ENCODE data around the gene INPP5A. TPM values are rescaled to one million over a fixed set of nuclear protein-coding genes. Genes with fewer than 3 reads are reported as not detected.
"Not testable (repeated sequence)": the region's sequence is repeated elsewhere in the genome, so short reads cannot be mapped to it uniquely, and the experiment has no call there.

The INPP5A gene
- total RNA-seq, 1 donor from 2014 or later, result 29.3 TPM

DNA sequence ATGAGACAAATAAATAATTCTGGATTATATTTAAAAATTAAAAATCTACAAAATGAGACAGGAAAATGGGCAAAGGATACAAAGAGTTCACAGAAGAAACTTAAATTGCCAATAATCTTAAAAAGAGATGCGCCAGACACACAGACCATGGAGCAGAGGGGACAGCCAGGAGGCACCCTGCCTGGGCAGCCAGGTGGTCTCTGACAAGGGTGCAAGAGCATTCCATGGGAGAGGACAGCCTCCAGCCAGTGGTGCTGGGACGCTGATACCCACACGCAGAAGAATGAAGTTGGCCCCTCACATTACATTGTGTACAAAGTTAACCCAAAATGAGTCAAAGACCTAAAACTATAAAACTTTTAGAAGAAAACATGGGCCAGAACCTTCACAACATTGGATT, 142.1 kb downstream of the INPP5A start:
- no peak for DNase-seq

DNA sequence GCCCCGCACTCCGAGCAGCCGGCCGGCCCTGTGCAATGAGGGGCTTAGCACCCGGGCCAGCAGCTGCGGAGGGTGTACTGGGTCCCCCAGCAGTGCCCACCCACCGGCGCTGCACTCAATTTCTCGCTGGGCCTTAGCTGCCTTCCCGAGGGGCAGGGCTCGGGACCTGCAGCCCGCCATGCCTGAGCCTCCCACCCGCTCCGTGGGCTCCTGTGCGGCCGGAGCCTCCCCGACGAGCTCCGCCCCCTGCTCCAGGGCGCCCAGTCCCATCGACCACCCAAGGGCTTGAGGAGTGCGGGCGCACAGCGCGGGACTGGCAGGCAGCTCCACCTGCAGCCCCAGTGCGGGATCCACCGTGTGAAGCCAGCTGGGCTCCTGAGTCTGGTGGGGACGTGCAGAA, 143.2 kb downstream of the INPP5A start:
- not testable (repeated sequence) for DNase-seq

DNA sequence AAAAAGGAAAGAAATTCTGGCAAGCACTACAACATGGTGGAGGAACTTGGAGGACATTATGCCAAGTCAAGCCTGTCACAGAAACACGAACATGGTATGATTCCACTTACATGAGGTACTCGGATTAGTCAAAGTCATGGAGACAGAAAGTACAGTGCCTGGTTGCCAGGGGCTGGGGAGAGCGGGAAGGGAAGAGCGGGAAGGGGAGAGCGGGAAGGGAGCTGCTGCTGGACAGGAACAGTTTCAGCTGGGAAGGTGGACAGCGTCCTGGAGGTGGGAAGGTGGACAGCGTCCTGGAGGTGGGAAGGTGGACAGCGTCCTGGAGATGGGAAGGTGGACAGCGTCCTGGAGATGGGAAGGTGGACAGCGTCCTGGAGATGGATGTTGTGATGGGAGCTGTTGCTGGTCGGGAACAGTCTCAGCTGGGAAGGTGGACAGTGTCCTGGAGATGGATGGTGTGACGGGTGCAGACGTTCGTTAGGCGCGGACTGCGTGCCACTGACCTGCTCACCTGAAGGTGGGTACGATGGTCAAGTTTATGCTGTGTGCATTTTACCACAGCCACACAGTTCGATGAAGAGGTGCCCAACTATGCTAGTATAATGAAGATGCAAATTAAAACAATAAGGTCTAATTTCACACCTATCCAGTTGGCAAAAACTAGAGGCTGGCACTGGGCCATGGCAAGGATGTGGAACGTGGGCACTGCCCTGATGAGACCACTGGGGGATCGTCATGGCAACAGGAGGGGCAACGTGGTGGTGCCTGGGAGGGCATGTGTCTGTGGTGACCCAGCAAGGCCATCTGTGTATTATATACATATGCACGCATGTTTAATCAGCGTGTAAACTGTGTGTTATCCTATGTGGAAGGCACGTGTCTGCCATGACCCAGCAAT, 144.5 kb downstream of the INPP5A start:
- DNase-seq, result no peak

DNA sequence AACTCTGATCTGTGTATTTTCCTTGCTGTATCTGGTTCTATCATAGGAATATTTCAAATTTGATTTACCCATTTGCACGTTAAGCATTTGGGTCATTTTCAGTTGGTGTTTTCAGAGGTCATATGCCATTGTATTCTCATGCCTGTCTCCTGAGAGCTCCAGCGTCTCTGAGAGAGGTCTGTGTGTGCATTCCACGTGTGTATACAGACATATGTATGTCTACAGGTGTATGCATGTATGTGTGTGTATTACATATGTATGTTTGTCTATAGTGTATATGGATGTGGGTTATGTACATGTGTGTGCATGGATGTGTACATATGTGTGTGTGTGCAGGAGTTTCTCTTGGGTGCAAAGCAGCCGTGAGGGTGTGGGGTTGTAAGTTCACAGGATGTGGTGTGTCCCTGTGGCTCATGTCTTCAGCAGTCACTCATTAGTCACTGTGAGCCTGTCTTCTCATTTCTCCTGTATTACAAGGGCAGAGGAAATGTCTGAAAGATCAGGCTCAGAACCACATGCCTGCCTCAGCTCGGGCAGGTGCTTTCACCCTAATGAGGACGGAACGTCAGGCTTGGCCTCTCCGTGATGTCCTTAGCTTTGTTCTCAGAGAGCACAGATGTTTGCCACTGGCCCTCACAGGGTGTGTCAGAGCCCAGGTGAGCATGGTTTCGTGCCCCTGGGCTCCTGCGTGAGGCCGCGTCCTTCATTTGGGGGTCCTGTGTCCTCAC, 146.7 kb downstream of the INPP5A start:
- DNase-seq, result no peak

DNA sequence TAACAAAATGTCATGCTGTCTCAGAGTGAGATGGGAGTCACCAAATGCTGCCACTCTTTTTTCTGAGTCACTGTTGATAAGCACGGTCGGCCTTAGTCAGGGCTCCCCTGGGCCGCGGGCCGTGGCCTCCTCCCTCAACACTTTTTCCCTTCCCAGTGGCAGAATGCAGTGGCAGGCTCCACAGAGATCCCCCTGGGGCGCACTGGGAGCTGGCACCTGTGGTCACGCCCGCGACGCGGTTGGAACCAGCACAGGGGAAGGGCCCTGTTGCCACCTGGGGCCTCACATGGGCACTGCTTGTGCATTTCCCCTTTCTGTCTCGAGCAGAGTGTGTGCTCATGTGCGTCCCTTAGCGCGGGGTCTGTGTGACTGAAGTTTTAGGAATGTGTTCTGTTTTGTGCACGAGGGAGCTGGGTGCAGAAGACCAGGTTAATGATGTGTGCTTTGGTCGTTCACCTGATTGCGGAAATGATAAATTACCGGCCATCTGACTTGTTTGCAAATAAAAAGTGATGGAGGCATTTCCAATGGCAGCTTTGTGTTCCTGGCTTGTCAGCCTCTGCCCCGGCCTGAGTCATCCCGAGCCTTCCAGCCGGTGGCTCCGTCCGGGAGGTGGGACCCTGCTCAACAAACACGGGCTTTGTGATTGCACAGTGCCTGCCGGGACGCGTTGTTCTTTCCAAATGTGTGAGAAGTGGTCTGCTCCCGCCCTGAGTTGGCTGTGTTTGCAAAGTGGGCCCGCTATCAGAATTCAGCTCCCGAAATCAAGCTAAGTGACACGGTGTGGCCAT, 147.7 kb downstream of the INPP5A start:
- peak; percentile 86 for DNase-seq

DNA sequence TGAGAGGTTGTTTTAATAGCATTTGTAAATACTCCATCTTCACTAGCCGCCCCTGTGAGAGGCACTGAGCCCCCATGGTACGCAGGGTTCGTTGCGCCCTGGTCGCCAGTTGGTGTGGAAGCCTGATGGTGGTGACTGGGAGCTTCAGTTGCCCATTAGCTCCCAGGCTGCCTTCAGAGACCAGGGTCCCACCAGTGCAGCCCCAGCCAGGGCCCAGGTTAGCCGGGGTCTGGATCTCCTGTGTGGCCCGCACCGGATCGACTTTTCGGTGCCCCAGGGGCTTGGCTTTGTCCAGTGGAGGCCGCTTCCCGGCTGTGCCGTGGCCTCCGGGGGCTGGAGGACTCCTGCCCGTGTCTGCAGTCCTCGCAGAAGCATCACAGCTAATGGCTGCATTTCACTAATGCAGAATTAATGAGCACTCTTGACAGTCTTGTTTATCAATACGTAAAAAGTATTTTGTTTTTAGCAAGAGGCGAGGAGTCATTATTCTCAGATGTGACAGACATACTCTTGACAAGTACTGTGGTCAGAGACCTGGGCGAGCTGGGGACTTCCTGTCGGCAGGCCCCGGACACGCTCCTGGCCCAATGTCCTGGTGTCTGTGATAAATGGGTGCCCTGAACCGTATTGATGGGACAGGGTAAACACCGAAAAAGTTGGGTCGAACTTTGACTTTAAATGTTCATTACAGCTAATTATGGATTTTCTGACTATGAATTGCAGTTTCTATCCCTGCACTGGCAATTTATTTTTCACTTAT, 148.5 kb downstream of the INPP5A start:
- no peak for DNase-seq

DNA sequence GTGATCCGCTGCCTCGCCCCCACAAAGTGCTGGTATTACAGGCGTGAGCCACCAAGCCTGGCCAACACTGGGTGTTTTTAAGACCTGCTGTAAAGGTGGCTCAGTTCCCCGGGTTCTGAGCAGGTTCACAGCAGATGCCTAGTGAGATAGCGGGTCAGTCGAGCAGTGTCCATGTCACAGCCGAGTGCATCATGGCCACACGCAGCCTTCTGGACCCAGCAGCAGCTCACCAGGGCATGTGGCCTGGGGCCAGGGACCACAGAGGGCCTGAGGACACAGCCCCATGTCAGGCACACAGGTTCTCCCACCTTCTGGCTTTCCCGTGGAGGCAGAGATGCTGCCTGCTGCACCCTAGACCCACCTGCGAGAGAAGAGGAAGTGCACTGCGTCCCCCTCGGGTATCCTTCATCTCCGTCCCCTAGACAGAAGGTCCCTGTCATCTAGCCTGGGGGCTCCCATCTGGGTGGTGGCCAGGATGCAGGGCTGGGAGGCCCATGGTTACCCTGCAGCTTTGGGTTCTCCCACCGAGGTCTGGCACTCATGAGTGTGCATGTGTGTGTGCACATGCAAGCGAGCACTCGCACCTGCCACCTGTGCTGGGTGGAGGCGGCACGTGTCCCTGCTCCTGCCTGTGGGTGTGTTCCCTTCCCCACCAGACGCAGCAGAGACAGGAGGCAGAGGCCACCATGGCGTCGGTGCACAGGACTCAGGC, 149.8 kb downstream of the INPP5A start:
- DNase-seq, result no peak

DNA sequence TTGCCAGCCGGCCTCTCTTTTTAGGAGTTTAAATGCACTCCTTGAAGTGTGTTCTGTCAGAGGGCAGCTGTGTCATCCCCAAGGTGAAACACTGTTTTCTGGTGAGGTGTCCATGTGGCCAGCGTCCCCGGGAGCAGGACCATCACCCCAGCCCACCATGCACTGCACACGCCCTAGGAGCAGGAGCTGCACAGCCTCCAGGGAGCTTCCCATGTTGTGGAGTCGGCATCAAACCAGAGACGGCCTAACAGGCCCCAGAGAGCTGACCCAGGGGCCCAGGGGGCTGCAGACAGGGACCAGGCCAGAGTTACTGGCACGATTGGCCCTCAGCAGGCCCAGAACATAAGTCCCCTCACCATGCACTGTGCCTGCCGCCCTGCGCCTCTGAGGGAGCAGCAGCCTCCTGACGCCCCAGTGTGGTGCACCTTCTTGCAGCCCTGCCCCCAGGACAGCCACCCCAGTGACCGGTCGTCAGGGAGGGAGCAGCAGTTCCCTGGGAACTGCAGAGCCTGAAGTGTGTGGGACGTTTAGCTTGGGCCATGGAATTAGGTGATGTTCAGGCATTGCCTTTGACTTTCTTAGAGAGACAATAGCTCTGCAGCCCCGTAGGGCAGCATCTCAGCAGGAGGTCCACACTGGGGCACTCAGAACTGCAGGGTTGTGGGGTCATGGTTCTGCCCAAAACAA, 150.4 kb downstream of the INPP5A start:
- no peak for DNase-seq

DNA sequence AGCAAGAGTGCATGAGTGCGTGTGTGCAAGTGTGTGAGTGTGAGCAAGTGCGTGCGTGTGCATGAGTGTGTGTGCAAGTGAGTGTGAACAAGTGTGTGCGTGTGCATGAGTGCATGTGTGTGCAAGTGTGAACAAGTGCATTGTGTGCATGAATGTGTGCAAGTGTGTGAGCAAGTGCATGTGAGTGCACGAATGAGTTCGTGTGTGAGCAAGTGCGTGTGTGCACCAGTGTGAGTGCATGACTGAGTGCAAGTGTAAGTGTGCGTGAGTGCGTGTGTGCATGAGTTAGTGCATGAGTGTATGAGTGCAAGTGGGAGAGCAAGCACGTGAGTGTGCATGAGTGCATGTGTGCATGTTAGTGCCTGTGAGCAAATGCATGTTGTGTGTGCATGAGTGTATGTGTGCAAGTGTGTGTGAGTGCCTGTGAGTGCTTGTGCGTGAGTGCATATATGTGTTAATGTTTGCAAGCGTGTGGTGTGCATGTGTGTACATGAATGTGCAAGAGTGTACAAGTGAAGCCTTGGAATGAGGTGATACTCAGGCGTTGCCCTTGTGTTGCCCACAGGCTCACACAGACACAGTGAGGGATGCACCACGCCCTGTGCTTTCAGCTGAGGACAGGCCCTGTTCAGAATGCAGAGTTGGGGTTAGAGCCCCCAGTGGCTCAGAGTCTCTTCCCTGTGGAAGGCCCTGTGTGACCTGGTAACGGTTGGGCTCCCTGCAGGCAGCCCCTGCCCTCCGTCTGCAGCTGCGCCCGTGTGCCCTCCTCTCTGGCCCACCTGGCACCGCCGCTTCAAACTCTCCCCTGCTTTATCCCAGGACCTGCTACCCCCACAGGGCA, 151.2 kb downstream of the INPP5A start:
- DNase-seq, result no peak

DNA sequence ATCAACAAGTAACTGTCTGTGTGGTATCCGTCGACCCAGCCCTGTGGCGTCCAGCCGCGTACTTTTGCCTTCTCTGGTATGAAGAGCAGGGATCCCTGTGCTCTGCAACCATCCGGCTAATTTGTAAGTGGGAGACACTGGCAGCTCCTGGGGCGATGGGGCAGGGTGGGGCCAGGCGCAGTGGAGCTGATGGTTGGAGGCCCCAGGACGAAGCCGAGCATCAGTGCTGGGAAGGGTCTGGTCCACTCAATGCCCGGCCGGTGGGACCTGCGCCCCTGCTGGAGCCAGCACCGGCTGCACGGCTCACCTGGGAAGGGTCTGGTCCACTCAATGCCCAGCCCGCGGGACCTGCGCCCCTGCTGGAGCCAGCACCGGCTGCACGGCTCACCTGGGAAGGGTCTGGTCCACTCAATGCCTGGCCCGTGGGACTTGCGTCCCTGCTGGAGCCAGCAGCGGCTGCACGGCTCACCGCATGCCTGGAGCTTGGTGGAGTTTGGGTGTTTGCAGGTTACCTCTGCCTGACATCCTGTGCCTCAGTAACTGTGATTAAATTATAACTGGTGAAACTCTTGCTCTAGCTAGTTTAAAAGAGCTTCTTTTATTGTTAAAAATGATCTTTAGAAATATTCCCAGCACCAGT, 152.3 kb downstream of the INPP5A start:
- no peak for DNase-seq

DNA sequence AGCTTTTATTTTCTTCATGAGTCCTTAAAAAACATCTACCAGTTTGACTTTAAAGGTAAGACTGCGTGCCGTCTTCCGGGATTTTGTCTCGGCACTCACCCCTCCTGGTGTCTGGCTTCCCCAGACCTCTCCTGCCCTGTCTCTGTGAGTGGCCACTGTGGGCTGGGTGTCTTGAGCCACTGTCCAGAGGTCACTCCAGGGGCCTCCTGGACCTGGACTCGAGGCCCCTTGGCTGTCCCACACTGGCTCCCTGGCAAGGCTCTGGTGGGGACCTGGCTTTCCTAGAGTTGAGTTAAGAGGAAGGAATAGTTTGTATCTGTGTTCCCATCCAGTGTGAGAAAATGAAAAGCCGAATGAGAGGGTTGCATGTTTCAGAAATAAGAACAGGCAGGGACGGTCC, 152.8 kb downstream of the INPP5A start:
- no peak for DNase-seq

DNA sequence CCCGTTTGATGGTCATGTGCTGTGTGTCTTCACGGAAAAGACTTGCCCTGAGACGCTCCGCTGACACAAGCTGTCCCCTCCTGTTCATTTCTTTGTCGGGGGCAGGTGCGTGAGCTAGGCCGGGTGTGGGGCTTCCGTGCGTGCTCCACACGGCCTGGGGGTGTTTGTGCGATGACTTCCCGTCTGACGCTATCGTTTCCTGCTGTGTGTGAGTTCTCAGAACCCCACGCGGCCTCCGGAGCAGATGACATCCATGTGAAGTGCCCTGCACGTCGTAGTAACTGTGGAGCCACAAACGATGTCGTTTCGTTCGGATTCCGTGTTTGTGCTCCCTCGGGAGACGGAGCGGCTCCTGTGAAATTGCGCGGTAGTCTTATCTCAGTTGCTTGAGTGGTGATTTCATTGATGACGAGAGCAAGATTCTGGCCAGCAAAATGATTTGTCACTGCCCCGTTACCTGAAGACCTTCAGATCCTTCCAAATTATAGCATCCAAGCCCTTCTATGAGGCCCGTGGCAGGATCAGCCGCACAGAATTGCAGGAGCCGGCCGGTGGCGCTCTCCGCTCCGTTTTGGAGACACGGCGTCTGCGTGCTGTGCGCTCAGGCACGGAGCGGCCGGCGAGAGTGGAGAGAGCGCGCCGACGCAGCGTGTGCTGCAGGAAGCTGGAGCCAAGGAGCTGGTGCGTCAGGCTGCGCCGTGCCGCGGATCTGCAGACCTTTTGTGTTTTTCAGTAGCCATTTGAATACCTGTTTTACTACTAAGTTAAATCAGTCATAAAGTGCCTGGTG, 153.4 kb downstream of the INPP5A start:
- DNase-seq, result no peak

DNA sequence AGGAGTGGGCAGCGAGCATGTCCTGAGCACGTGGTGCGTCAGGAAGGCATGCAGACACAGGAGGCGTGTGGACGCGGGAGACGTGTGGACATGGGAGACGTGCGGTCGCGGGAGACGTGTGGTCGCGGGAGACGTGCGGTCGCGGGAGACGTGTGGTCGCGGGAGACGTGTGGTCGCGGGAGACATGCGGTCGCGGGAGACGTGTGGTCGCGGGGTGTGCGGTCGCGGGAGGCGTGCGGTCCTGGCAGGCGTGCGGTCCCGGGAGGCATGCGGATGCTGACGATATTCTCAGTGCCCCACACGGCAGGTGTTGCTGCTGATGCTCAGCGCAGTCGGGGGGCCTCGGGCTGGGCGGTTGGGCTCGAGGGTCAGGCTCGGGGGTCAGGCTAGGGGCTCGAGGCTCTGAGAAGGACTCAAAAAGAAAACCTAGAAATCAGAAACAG, 154.1 kb downstream of the INPP5A start:
- DNase-seq, result no peak

DNA sequence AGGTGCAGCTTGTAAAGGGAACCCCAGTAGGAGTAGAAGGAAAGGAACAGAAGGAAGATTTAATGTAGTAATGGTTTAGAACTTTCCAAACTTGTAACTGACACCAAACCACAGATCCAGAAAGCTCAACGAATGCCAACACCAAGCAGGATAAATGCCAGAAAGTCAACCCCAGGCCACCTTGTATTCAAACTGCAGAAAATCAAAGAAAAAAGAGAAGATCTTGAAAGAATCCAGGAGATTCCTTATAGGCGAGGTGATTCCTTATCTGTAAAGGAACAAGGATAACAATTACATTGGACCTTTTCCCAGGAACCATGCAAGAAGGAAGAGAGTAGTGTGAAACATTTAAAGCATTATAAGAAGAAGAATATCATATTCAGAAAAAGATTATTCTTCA, 154.7 kb downstream of the INPP5A start:
- no peak for DNase-seq

DNA sequence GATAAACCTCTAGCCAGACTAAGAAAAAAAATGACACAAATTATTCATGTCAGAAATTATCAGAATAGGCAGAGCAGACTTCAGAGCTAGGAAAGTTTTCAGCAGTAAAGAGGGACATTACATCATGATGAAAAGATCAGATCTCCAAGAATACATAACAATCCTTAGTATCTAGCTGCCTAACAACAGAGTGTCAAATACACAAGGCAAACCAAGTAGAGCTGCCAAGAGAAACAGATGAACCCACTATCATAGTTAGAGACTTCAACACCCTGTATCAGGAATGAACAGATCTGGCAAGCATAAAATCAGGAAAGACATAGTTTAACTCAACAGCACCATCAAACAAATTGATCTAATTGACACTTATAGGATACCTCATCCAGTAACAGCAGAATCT, 156.1 kb downstream of the INPP5A start:
- DNase-seq, result no peak

DNA sequence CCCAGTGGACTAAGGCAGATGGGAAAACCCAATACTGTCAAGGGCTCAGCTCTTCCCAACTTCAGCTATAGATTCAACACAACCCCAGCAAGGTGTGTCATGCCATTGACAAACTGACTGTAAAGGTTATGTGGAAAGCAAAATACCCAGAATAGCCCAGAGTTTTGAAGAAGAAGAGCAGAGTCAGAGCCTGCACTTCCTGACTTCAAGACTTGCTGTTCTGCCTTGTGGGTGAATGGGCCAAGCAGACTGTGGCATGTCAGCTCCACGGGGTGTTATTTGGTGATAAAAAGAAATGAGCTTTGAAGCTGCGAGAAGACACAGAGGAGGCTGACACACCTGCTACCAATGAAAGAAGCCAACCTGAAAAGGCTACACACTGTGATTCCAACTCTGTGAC, 158.6 kb downstream of the INPP5A start:
- DNase-seq, result no peak

DNA sequence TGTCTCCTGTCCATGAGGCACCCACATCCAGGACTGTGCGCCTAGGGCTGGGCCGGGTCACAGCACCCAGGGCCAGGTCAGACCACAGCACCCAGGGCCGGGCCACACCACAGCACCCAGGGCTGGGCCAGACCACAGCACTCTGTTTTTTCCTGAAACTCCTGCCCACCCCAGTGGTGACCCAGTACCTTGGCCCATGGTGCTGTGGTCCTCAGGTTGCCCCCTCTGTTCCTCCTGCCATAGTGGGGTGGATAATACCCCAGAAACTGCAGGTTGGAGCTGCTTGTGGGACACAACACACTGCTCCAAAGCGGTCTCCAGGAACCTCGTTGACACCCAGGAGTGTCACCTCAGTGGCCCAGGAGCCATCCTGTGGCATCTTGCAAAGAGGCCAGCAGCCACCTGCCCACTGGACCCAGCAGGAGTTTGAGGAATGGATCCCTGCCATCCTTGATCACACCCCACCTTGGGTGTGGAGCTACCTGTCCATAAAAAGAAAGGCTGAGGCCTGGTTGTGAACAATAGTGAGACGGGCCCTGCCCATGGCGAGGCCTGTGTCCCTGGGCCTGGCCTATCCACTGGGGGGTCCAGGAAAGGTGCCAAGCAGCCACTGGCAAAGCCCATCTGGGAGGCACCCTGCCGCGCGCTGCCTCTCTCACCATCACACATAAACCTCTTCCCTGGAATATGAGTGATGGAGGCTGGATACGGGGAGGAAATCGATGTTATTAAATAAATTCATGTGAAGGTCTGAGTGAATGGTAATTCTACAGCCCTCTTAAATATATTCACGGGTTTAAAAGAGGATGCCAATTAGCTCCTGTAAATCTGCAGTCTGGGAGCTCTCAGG, 159.4 kb downstream of the INPP5A start:
- DNase-seq, result no peak

Measured in occipital lobe (tissue), 2 donors.